ENCODE data around the gene MADCAM1.

MADCAM1 gene

GRCh38 chr19:488505-489417, 7.5 kb upstream of the MADCAM1 start:
- peak; percentile 94 for DNase-seq (ENCODE audit: low spot score)

GRCh38 chr19:489418-490196, 6.7 kb upstream of the MADCAM1 start:
- no peak for DNase-seq (ENCODE audit: low spot score)

- no peak for DNase-seq (ENCODE audit: low spot score)
Observed at GRCh38 chr19:491146-491741, 5.0 kb upstream of the MADCAM1 start.

DNA sequence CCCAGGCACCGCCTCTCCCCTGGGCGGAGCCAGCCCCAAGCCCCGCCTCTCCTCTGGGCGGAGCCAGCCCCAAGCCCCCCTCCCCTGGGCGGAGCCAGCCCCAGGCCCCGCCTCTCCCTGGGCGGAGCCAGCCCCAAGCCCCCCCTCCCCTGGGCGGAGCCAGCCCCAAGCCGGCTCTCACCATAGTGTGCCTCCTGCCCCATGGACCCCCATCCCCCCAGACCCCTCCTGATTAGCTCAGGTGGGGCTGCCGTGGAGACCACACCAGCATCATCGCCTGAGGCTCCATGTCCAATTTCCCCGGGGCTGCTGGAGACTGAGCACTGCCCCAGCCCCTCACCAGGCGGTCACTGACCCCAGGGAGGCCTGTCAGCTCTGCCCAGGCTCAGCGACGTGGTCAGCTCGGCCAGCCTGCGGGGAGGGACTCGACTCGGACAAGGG, 4.2 kb upstream of the MADCAM1 start:
- DNase-seq (ENCODE audit: low spot score): no peak

- no peak for DNase-seq (ENCODE audit: low spot score)
Observed at GRCh38 chr19:493391-494170, 2.7 kb upstream of the MADCAM1 start.

GRCh38 chr19:494171-495080, 1.9 kb upstream of the MADCAM1 start:
- no peak for DNase-seq (ENCODE audit: low spot score)

- DNase-seq (ENCODE audit: low spot score): no peak
Observed at GRCh38 chr19:495081-495401, 1.2 kb upstream of the MADCAM1 start.

- peak; percentile 30 for DNase-seq (ENCODE audit: low spot score)
Observed at GRCh38 chr19:495402-496111, 729 bp upstream of the MADCAM1 start.

DNA sequence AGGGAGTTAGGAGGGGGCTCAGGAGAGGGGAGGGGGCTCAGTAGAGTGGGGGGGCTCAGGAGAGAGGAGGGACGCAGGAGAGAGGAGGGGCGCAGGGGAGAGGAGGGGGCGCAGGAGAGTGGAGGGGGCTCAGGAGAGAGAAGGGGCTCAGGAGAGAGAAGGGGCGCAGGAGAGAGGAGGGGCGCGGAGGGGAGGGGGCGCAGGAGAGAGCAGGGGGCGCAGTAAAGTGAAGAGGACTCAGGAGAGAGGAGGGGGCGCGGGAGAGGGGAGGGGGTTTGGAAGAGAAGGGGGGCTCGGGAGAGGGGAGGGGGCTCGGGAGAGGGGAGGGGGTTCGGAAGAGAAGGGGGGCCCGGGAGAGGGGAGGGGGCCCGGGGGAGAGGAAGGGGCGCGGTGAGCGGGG, 700 bp downstream of the MADCAM1 start:
- DNase-seq (ENCODE audit: low spot score): no peak

- no peak for DNase-seq (ENCODE audit: low spot score)
Observed at GRCh38 chr19:497491-497868, 1.2 kb downstream of the MADCAM1 start.

DNA sequence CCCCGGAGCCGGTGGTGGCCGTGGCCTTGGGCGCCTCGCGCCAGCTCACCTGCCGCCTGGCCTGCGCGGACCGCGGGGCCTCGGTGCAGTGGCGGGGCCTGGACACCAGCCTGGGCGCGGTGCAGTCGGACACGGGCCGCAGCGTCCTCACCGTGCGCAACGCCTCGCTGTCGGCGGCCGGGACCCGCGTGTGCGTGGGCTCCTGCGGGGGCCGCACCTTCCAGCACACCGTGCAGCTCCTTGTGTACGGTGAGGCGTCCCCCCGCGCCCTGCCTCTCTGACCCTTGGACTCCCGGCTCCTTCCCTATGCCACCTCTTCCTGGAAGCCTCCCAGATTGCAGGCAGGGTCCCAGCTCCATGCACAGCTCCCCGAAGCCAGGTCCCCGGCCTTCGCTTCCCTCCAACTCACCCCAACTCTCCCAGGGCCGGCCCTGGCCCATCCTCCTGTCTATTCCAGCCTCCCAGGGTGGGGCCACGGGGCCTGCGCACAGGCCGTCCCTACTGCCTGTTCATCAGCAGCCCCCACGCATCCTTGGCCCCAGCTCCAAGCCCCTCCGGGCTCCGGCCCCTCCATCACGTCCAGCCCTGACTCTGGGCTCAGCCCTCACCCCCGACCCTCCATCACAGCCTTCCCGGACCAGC, 1.7 kb downstream of the MADCAM1 start:
- no peak for DNase-seq (ENCODE audit: low spot score)

- no peak for DNase-seq (ENCODE audit: low spot score)
Observed at GRCh38 chr19:498511-498891, 2.2 kb downstream of the MADCAM1 start.

DNA sequence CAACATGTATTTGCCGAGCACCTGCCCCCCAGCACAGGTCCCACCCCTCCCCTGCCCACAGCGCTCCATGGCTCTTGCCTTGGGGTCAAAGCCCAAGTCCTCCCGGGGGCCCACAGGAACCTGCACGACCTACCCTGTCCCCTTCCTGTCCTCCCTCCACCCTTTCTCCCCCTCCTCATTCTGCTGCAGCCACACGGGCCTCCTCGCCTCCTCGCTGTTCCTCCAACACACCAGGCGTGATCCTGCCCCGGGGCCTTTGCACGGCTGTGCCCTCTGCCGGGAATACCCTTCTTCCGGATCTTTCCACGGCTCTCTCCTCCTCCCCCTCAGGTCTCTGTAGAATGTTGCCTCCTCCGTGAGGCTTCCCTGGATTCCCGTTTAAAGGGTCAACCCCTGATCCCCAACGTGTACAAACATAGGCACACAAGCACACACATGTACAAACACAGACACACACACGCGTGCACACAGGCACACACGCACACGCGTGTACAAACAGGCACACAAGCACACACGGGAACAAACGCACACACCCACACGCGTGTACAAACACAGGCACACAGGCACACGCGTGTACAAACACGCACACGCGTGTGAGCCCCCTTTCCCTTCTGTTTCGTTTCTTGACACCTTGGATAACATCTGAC, 2.8 kb downstream of the MADCAM1 start:
- DNase-seq (ENCODE audit: low spot score): no peak

DNA sequence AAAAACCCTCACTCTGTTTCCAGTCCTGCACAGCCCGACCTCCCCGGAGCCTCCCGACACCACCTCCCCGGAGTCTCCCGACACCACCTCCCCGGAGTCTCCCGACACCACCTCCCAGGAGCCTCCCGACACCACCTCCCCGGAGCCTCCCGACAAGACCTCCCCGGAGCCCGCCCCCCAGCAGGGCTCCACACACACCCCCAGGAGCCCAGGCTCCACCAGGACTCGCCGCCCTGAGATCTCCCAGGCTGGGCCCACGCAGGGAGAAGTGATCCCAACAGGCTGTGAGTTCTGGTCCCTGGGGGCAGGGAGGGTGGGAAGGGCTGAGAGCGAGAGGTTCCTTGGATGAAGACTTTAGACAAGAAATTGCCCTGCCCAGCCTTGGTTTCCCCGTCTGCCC, 5.4 kb downstream of the MADCAM1 start:
- DNase-seq (ENCODE audit: low spot score): no peak

DNA sequence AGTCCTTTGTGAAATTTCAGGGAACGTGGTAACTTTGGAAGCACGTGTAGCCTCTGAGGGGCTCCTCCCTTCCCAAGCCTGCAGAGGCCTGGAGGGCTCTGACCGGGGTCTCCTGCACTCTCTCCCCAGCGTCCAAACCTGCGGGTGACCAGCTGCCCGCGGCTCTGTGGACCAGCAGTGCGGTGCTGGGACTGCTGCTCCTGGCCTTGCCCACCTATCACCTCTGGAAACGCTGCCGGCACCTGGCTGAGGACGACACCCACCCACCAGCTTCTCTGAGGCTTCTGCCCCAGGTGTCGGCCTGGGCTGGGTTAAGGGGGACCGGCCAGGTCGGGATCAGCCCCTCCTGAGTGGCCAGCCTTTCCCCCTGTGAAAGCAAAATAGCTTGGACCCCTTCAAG, 8.3 kb downstream of the MADCAM1 start:
- no peak for DNase-seq (ENCODE audit: low spot score)

- peak; percentile 97 for DNase-seq (ENCODE audit: low spot score)
Observed at GRCh38 chr19:506404-507285, 10.4 kb downstream of the MADCAM1 start.

GRCh38 chr19:507286-508203, 11.3 kb downstream of the MADCAM1 start, which contains the start of gene TPGS1:
Gene TPGS1, plus strand, starts transcription at chr19:507497. Its CDS starts 10 bp downstream, at chr19:507507.
- DNase-seq (ENCODE audit: low spot score): peak; percentile 70

Measured in CD4-positive, alpha-beta T cell treated with Interleukin-2 at 100 ng/mL for 4 hours (primary cell).